GM19455 (cell line): Measurements from ENCODE around the gene NEDD4L.

Source experiments
- ATAC-seq: cut with Tn5 transposase; IDR thresholded peaks from one replicate; pipeline ENCODE4 v1.9.1; 2021; ENCODE audit not compliant: unreplicated experiment

The NEDD4L gene

DNA sequence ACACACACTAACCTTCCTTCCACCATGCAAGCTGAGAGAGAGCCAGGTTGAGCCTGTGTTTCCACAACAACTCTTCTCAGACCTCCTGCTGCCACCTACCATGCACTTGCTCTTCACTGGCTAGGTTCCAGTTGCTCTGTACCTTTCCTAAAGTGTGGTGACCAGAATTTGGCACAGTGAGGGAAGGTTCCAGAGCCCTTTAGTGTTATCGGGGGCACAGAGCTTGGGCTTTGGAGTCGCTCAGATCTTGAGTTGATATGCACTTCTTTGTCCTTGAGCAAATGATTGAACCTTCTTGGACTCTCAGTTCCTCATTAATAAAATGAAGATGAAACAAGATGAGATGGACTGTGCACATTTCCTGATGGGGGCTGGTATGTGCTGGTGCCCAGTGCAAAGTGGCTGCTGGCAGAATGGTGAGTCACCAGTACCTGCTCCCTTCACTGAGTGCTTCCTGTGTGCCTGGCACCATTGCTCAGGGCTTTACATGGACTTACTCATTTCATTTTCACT lies 47.1 kb downstream of the NEDD4L start:
- peak; percentile 84 for ATAC-seq

DNA sequence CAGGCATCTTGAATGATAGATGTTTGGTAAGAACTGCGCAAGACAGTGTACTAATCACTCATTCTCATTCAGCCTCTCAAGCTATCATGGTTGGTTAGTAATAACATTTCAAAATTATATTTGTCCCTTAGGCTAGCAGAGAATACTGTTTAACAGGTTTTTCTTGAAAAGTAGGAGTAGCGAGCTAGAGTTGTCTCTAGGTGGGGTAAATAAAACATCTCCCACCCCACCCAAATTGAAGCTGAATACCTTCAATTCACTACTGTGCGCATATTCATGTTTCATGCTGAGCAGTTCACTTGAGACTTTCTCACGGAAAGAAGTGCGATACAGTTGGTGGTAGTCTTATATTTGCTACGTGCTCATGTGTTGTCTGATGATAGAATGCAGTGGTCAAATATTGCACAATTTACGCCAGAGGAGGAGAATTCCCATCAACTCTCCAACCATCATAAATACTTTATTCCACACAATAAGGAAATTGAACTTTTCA lies 49.3 kb downstream of the NEDD4L start:
- ATAC-seq: no peak

- no peak for ATAC-seq
Observed at GRCh38 chr18:58095222-58095621, 51.2 kb downstream of the NEDD4L start.

GRCh38 chr18:58095655-58096054 lies 51.6 kb downstream of the NEDD4L start:
- ATAC-seq: no peak

- ATAC-seq: no peak
Observed at GRCh38 chr18:58096658-58097057, 52.6 kb downstream of the NEDD4L start.

DNA sequence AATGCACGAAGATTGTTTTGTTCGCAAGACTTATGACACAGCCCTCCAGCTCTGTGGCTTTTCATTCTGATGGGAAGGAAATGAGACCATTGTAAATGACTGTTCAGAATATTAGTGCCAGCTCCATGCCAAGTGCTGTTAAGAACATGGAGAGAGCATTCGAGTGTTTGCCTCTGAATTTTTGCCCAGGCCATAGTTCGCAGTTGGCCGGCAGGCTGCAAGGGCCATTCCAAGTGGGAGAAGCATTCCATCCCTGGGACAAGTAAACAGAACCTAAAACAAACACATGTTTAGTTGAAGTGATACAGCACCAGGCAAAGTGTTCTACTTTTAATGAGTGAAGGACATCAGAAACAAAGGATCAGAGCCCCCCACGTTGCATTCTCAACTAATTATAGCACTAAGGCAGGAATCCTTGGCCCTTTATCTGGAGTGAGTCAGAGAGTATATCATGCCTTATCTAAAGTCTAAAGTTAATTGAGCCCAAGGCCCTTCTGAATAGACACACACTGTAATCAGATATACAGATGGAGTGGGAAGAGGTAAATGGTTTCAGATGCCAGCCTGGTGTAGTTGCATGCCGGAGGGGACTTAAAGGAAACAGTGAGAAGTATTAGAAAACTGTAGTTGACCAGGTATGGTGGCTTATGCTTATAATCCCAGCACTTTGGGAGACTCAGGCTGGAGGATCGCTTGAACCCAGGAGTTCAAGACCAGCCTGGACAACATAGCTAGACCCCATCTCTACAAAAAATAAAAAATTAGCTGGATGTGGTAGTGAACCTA lies 53.3 kb downstream of the NEDD4L start:
- ATAC-seq: no peak

GRCh38 chr18:58097907-58098166 lies 53.8 kb downstream of the NEDD4L start:
- ATAC-seq: no peak

- ATAC-seq: no peak
Observed at GRCh38 chr18:58098706-58099105, 54.7 kb downstream of the NEDD4L start.

DNA sequence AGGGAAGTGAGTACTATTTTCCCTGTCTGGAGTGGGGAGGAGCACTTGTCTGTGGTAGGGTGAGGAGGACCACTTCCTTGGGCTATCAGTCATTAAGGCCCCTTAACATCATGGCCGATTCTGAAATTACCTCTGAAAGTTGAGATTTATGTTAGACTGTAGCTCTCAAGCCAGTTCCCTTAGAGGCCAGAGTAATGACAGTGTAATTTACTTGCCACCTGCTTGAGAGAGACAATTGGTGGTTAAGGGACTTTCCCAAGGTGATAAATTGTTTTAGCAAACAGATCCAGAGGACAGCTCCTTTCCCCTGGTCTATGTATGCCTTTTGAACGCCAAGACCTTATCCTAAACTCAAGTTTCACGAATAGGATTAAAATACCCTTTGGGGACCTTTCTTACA lies 56.1 kb downstream of the NEDD4L start:
- no peak for ATAC-seq

DNA sequence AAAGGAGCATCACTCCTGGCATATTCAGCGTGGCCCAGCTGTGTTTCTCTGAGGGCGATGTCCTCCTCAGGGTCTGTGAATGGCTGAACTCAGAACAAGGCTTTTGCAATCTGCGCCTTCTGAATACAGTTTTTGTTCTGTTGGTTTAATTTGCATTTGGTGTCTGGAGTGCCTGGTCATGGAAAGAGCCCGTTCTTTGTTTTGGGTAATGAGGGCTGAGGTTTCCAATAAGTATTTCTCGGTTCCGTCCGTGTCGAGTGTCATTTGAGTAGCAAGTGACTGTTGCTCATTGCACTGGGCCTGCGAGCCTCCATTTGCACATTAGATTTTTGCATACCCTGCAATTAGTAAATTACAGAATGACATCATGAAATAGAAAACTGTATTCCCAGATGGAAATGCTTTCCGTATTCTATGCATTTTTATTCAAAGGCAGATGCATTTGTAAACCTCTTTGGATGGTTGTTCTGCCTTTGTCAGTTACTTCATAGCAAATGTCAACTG lies 57.3 kb downstream of the NEDD4L start:
- ATAC-seq: peak; percentile 76

GRCh38 chr18:58102018-58102417 lies 58.0 kb downstream of the NEDD4L start:
- no peak for ATAC-seq

DNA sequence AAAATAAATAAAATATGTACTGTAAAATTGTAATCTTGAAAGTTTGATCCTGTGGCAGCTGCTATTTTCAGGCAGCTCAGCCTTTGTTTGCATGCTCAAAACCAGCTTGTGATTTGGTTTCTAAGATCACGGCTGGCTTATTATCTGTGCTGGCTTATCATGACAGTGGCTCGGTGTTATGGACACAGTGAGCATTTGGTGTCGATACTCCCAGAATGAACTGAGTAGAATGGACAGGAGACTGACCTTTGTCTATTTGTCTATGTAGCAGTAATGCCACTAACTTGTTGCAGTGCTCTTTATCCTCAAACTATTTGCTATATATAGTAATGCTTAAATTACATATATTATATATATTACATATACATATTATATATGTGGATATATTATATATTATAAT lies 58.8 kb downstream of the NEDD4L start:
- no peak for ATAC-seq

DNA sequence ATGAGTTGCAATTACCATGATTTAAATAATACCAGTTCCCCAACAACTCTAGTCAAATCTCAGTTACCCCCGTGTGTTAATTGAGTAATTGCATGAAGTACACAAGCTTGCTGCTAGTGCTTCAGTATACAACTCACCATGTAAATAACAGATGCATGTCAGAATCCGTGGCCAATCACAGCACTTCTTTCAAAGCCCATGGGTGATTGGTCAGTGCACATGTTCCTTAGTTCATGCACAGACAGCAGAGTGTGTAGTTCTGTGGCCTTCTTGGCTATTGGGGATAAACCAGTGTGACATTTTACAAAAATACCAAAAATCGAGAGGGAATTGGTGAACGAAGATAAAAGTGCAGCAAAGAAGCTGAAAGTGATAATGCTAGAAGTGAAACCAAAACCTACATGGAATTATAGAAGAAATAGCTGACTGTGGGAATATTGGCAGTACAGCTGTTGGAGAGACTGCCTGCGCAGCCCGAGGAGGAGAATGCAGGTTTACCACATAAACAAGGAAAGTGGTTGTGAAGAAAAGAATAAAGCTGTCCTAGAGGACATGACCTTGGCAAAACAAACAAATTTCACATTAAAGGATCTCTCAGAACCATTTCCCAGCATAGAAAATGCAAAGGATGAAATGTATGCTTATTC lies 59.4 kb downstream of the NEDD4L start:
- no peak for ATAC-seq

DNA sequence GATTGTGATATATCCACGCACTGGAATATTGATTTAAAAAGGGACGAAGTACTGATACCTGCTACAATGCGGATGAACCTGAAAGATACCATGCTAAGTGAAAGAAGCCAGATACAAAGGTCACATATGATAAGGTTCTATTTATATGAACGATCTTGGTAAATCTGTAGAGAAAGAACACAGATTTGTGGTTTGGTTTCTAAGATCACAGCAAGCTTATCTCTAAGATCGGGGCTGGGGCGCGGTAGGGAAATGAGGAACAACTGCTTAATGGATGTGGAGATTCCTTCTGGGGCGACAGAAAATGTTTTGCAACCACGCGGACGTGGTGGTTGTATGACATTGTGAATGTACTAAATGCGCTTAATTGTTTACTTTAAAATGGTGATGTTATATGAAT lies 60.1 kb downstream of the NEDD4L start:
- no peak for ATAC-seq

DNA sequence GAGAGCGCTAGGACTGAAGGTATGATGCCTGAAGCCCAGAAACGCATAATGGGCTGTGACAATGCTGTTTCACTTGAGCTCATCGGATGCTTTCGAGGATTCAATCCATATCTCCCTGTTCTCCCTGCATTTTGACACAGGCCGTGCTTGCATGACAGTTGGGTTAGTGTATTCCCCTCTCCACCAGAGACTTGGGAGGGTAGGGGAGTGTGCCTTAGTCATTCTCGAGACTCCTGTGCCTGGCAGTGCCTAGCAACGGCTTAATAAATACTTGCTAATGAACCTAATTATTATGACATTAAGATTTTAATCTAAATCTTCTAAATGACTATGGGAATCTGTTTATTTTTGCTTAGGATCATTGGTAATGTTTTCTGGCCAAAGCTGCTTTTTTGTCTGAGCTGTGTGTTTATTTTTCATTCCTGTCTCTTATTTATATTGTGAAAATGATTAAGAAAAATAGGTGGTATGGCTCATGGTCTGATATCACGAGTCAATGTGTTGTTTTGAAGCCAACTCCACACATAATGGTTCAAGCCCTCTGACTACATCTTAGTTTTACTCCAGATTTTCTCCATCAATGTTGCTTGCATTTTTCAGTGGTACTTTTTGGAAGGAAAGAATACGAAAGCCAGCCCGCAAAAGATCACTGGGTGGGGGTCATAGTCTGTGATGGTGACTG lies 61.3 kb downstream of the NEDD4L start:
- no peak for ATAC-seq

GRCh38 chr18:58105888-58106260 lies 61.8 kb downstream of the NEDD4L start:
- no peak for ATAC-seq

GRCh38 chr18:58106289-58107070 lies 62.5 kb downstream of the NEDD4L start:
- ATAC-seq: no peak

GRCh38 chr18:58109256-58109655 lies 65.2 kb downstream of the NEDD4L start:
- ATAC-seq: no peak

- ATAC-seq: no peak
Observed at GRCh38 chr18:58110398-58110797, 66.4 kb downstream of the NEDD4L start.

GRCh38 chr18:58112174-58112573 lies 68.1 kb downstream of the NEDD4L start:
- no peak for ATAC-seq

DNA sequence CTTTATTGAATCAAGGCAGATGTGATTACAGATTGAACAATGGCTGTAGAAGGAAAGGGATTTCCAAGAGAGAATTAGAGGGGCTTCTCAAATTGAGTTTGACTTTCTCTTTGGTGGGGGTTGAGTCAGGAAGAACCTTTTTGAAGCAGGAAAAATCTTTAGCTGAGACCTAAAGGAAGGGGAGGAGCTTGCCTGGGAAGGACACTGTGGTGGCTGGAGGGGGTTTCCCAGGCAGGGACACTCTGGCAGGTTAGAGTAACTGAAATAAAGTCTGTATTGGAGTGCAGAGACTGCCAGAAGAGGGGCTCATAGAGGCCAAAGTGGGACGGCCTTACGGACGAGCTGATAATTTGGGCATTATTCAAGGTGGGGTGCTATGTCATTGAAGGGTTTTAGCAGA lies 69.3 kb downstream of the NEDD4L start:
- ATAC-seq: no peak
